Psoas muscle (tissue), 8 donors: Measurements from ENCODE around the gene CTSO. TPM values are rescaled to one million over a fixed set of nuclear protein-coding genes. Genes with fewer than 3 reads are reported as not detected.

Experiments used
- ATAC-seq, 4 donors: fragments of 200-7000 bp; cut with Tn5 transposase; one replicate each; pipeline ENCODE4 v1.9.1; 2020; ENCODE audit warnings: moderate library complexity in 3 of 4, mild to moderate bottlenecking in 2 of 4
- DNase-seq, 2 donors: peaks; one replicate each; pipeline ENCODE4 v3.0.0-alpha.2; 2020
- H3K27ac ChIP-seq: fragments of 200-600 bp; one replicate; pipeline ENCODE4 v1.8.0; 2022
- H3K27me3 ChIP-seq, 3 donors: fragments of 200-600 bp in 1 of 3; one replicate each; pipeline versions ENCODE4 v1.6.1 to v1.8.0; 2013 to 2022; ENCODE audit warnings: low read length in 2 of 3, mild to moderate bottlenecking in 2 of 3, moderate library complexity in 1 of 3; ENCODE audit not compliant: insufficient read depth in 3 of 3
- H3K36me3 ChIP-seq, 2 donors: fragments of 200-600 bp in 1 of 2; one replicate each; pipeline versions ENCODE4 v1.6.1 to v1.8.0; 2013 to 2022; ENCODE audit warnings: low read depth in 1 of 2, mild to moderate bottlenecking in 1 of 2, moderate library complexity in 1 of 2; ENCODE audit not compliant: insufficient read depth in 1 of 2
- H3K4me1 ChIP-seq: fragments of 200-600 bp; one replicate; pipeline ENCODE4 v1.8.0; 2022
- H3K4me3 ChIP-seq: fragments of 200-600 bp; one replicate; pipeline ENCODE4 v1.8.0; 2022; ENCODE audit warnings: mild to moderate bottlenecking
- H3K9me3 ChIP-seq: fragments of 200-600 bp; one replicate; pipeline ENCODE4 v1.8.0; 2022
- CTCF ChIP-seq: fragments of 200-600 bp; IDR thresholded peaks from one replicate; pipeline ENCODE4 v1.8.0; 2022; ENCODE audit warnings: antibody characterized with exemption
- WGBS, 3 donors: extraction: QIAGEN DNeasy Blood & Tissue Kit; methylation state at CpG; one replicate each; pipeline versions ENCODE4 v1.1.6 to v1.1.7; 2013; 5-methylcytosine and 5-hydroxymethylcytosine counted together
- intact Hi-C, 2 donors: fragments of 100-400 bp; cut with DNase I; formaldehyde crosslinking; loops; one replicate each; pipeline versions ENCODE4 v1.11.0 to v1.14.2; 2022
- polyA plus RNA-seq, 3 donors: library from polyadenylated mRNA; stranded (reverse); fragments of 200-250 nt; gene quantifications; one replicate each; pipeline ENCODE4 v1.2.3, GENCODE V29; 2013
- total RNA-seq, 4 donors: library from RNA; stranded (reverse); fragmentation: NEBNext Ultra II Directional in 2 of 4; extraction: Animal tissue kit (Norgen Biotek cat#: 25700) in 2 of 4; gene quantifications; one replicate each; pipeline versions ENCODE4 v1.2.1 to v1.2.4, GENCODE V29; 2021 to 2023
- donor health status: healthy with polysubstance abuse.
- donor health status: DM: no; HTN: no; CAD: no; lungs with moderate emphysema.
- donor health status: Bipolar disorder and iron deficiency.
- donor health status: healthy.
- donor health status: DM: yes; HTN: yes; CAD: no.
- donor health status: DM: no; HTN: no; CAD: no.
- donor health status: DM: no; HTN: no; CAD: no.
- donor health status: DM: yes; HTN: yes; CAD: no.

CTSO gene
- total and polyA plus RNA-seq, 7 donors, result 2.0 to 4.2 (median 3.0) TPM

- DNase-seq (no peak), ATAC-seq (no peak)
- Histone ChIP-seq H3K27ac (no peak overlapping the region), H3K9me3 (no peaks in the 10 kb centered on the region), H3K36me3 (peaks cover 0 to 5% of the 10 kb centered on the region in 2 donors), H3K27me3 (no peaks in the 10 kb centered on the region), H3K4me3 (no peak overlapping the region), H3K4me1 (no peaks in the 10 kb centered on the region)
- no peak for TF ChIP-seq CTCF
- intact Hi-C loops, result no loop called here
- WGBS, 3 donors, result 96 to 100% (median 98%) methylated on average over 3 of the region's 3 CpGs
Measured at GRCh38 chr4:155929833-155930232, 23.8 kb downstream of the CTSO start.

GRCh38 chr4:155924637-155925036 is 29.0 kb downstream of the CTSO start:
- H3K27me3 ChIP-seq, result no peaks in the 10 kb centered on the region
- intact Hi-C loops, result no loop called here

GRCh38 chr4:155921597-155921996 is 32.1 kb downstream of the CTSO start:
- intact Hi-C loops, result no loop called here
- no peak for ATAC-seq
- 91 to 100% (median 100%) methylated on average over 1 of the region's 1 CpG for WGBS, 3 donors
- no peak for TF ChIP-seq CTCF
- no peak for DNase-seq
- no peaks in the 10 kb centered on the region for H3K4me1 ChIP-seq
- H3K27ac ChIP-seq, result no peak overlapping the region
- no peaks in the 10 kb centered on the region for H3K36me3 ChIP-seq
- H3K9me3 ChIP-seq, result no peaks in the 10 kb centered on the region
- H3K4me3 ChIP-seq, result no peak overlapping the region
- no peaks in the 10 kb centered on the region for H3K27me3 ChIP-seq

More at GRCh38 chr4:155924637-155925036, 29.0 kb downstream of the CTSO start:
- H3K4me1 ChIP-seq, result no peaks in the 10 kb centered on the region
- WGBS, 3 donors, result 40 to 73% (median 50%) methylated on average over 3 of the region's 3 CpGs
- DNase-seq, result no peak
- H3K27ac ChIP-seq, result no peak overlapping the region
- ATAC-seq, result no peak
- H3K4me3 ChIP-seq, result no peak overlapping the region
- no peak for TF ChIP-seq CTCF
- H3K9me3 ChIP-seq, result no peaks in the 10 kb centered on the region
- H3K36me3 ChIP-seq, result peaks cover 0 to 5% of the 10 kb centered on the region in 2 donors

- no peak overlapping the region for H3K27ac ChIP-seq
- H3K36me3 ChIP-seq, result no peaks in the 10 kb centered on the region
- 50 to 51% (median 50%) methylated on average over 5 of the region's 5 CpGs for WGBS, 3 donors
- H3K4me1 ChIP-seq, result no peaks in the 10 kb centered on the region
- no peak overlapping the region for H3K4me3 ChIP-seq
- DNase-seq, result no peak
- no peaks in the 10 kb centered on the region for H3K9me3 ChIP-seq
- ATAC-seq, result no peak
- no peak for TF ChIP-seq CTCF
- no peaks in the 10 kb centered on the region for H3K27me3 ChIP-seq
- intact Hi-C loops, result no loop called here
Measured at GRCh38 chr4:155914782-155915181, 38.9 kb downstream of the CTSO start.

GRCh38 chr4:155911905-155912304 is 41.8 kb downstream of the CTSO start:
- Histone ChIP-seq H3K27me3 (no peaks in the 10 kb centered on the region), H3K4me1 (no peaks in the 10 kb centered on the region), H3K9me3 (no peaks in the 10 kb centered on the region), H3K4me3 (no peak overlapping the region), H3K36me3 (no peaks in the 10 kb centered on the region), H3K27ac (no peak overlapping the region)
- TF ChIP-seq CTCF, result no peak
- DNase-seq, result no peak
- ATAC-seq, result no peak
- 79 to 89% (median 88%) methylated on average over 1 of the region's 1 CpG for WGBS, 3 donors
- intact Hi-C loops, result no loop called here
